Adipose tissue (tissue), 3 donors: Measurements from ENCODE around the gene NYAP2. TPM values are rescaled to one million over a fixed set of nuclear protein-coding genes. Genes with fewer than 3 reads are reported as not detected.

Source experiments
- H3K27ac ChIP-seq: one replicate; pipeline ENCODE4 v1.5.1; 2013; ENCODE audit warnings: low read depth, low read length
- WGBS, 3 donors: extraction: QIAGEN DNeasy Blood & Tissue Kit; methylation state at CpG; one replicate each; pipeline ENCODE4 v1.1.7; 2013; 5-methylcytosine and 5-hydroxymethylcytosine counted together
- polyA plus RNA-seq, 3 donors: library from polyadenylated mRNA; stranded (reverse); fragments of 200-250 nt; gene quantifications; one replicate each; pipeline ENCODE4 v1.2.3, GENCODE V29; 2013
- donor health status: healthy with polysubstance abuse.
- donor health status: Bipolar disorder and iron deficiency.
- donor health status: healthy.

NYAP2 gene
- polyA plus RNA-seq, 3 donors = 0.01 to 0.02 TPM; not detected in 1

- no peak overlapping the region for H3K27ac ChIP-seq
- 61 to 65% (median 63%) methylated on average over 4 of the region's 4 CpGs for WGBS, 3 donors
These were observed 249.8 kb downstream of the NYAP2 start for GRCh38 chr2:225649274-225649673.

- 85 to 94% (median 90%) methylated on average over 8 of the region's 8 CpGs for WGBS, 3 donors
- no peak overlapping the region for H3K27ac ChIP-seq
These were observed 250.5 kb downstream of the NYAP2 start for GRCh38 chr2:225650041-225650440.

GRCh38 chr2:225660262-225661131 lies 261.0 kb downstream of the NYAP2 start:
- H3K27ac ChIP-seq = no peak overlapping the region
- WGBS, 3 donors = 16 to 18% (median 17%) methylated on average over 11 of the region's 11 CpGs

- 58 to 69% (median 68%) methylated on average over 4 of the region's 4 CpGs for WGBS, 3 donors
These were observed 262.6 kb downstream of the NYAP2 start for GRCh38 chr2:225662101-225662500.

GRCh38 chr2:225667445-225667844 lies 267.9 kb downstream of the NYAP2 start:
- 64 to 77% (median 65%) methylated on average over 2 of the region's 2 CpGs for WGBS, 3 donors
- H3K27ac ChIP-seq = no peak overlapping the region

More at GRCh38 chr2:225662101-225662500, 262.6 kb downstream of the NYAP2 start:
- no peak overlapping the region for H3K27ac ChIP-seq

GRCh38 chr2:225668606-225669266 lies 269.2 kb downstream of the NYAP2 start:
- H3K27ac ChIP-seq = no peak overlapping the region
- WGBS, 3 donors = 40 to 49% (median 47%) methylated on average over 2 of the region's 2 CpGs

- WGBS, 3 donors = 54 to 60% (median 56%) methylated on average over 4 of the region's 4 CpGs
- no peak overlapping the region for H3K27ac ChIP-seq
These were observed 270.8 kb downstream of the NYAP2 start for GRCh38 chr2:225670111-225670974.

GRCh38 chr2:225678792-225679191 lies 279.3 kb downstream of the NYAP2 start:
- no peak overlapping the region for H3K27ac ChIP-seq

GRCh38 chr2:225683258-225683657 lies 283.7 kb downstream of the NYAP2 start:
- no peak overlapping the region for H3K27ac ChIP-seq
- 73 to 80% (median 79%) methylated on average over 2 of the region's 2 CpGs for WGBS, 3 donors

- 70 to 83% (median 82%) methylated on average over 1 of the region's 1 CpG for WGBS, 3 donors
- no peak overlapping the region for H3K27ac ChIP-seq
These were observed 290.6 kb downstream of the NYAP2 start for GRCh38 chr2:225690153-225690552.

GRCh38 chr2:225691711-225692110 lies 292.2 kb downstream of the NYAP2 start:
- no peak overlapping the region for H3K27ac ChIP-seq
- 59 to 87% (median 85%) methylated on average over 3 of the region's 3 CpGs for WGBS, 3 donors

- WGBS, 3 donors = 74 to 75% (median 74%) methylated on average over 5 of the region's 5 CpGs
- no peak overlapping the region for H3K27ac ChIP-seq
These were observed 293.7 kb downstream of the NYAP2 start for GRCh38 chr2:225693259-225693658.

- no peak overlapping the region for H3K27ac ChIP-seq
These were observed 295.2 kb downstream of the NYAP2 start for GRCh38 chr2:225694664-225695063.

- WGBS, 3 donors = 90 to 95% (median 91%) methylated on average over 2 of the region's 2 CpGs
- H3K27ac ChIP-seq = no peak overlapping the region
These were observed 298.4 kb downstream of the NYAP2 start for GRCh38 chr2:225697936-225698335.
